Mesodermal cell (in vitro differentiated cells): ENCODE data around the gene XYLT1.

Experiments
- H3K27ac ChIP-seq: 2 replicates; pipeline ENCODE4 v1.7.0; 2013; ENCODE audit warnings: mild to moderate bottlenecking, low read depth, low read length, moderate library complexity; ENCODE audit not compliant: severe bottlenecking
- H3K36me3 ChIP-seq: 2 replicates; pipeline ENCODE4 v1.7.1; 2013; ENCODE audit warnings: mild to moderate bottlenecking, low read length, moderate library complexity; ENCODE audit not compliant: control insufficient read depth, insufficient read depth
- H3K4me1 ChIP-seq: one replicate; pipeline ENCODE4 v1.7.1; 2013; ENCODE audit warnings: mild to moderate bottlenecking, low read length; ENCODE audit not compliant: insufficient read depth, control insufficient read depth, poor library complexity, severe bottlenecking
- H3K4me3 ChIP-seq: 2 replicates; pipeline ENCODE4 v1.7.0; 2013; ENCODE audit warnings: low read length, control low read depth, mild to moderate bottlenecking; ENCODE audit not compliant: insufficient read depth, poor library complexity, severe bottlenecking; ENCODE audit errors: extremely low read depth
- H3K9me3 ChIP-seq: 2 replicates; pipeline ENCODE4 v1.7.1; 2013; ENCODE audit warnings: mild to moderate bottlenecking, low read length, moderate library complexity; ENCODE audit not compliant: control insufficient read depth
- WGBS, 2 experiments: methylation state at CpG; one replicate each; pipeline ENCODE4 v1.1.5; 2013; ENCODE audit warnings: missing lambda C conversion rate in 2 of 2; ENCODE audit not compliant: insufficient coverage in 2 of 2; 5-methylcytosine and 5-hydroxymethylcytosine counted together

The XYLT1 gene

GRCh38 chr16:17101646-17102045 is 369.1 kb downstream of the XYLT1 start:
- Histone ChIP-seq H3K27ac (no peak overlapping the region), H3K9me3 (no peaks in the 10 kb centered on the region), H3K4me1 (peaks cover 15% of the 10 kb centered on the region), H3K4me3 (no peak overlapping the region), H3K36me3 (no peaks in the 10 kb centered on the region)
- WGBS, 2 experiments: 67 to 80% methylated on average over 1 of the region's 2 CpGs

DNA sequence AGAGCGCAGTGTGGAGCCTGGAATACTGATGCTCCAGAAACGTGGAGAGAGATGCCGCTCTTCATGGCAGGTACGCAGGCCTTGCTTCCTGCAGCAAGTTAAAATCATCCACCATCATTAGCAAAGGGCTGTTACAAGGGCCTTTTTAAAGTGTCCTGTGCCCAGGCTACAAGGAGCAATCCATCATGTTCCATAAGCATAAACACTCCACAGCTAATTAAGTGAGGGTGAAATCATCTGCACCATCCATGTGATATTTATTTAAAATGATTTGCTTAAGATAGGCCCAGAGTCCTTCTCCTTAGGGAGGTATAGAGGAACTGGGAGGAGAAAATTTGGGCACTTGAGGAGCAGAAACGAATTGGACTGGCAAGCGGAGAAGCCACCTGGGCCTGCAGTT is 372.1 kb downstream of the XYLT1 start:
- 93% methylated on average over 5 of the region's 6 CpGs for WGBS, 2 experiments
- Histone ChIP-seq H3K9me3 (no peaks in the 10 kb centered on the region), H3K27ac (no peak overlapping the region), H3K4me1 (no peaks in the 10 kb centered on the region), H3K36me3 (no peaks in the 10 kb centered on the region), H3K4me3 (no peak overlapping the region)

GRCh38 chr16:17084130-17084529 is 386.6 kb downstream of the XYLT1 start:
- Histone ChIP-seq H3K27ac (peak overlapping the region; percentile 33), H3K9me3 (no peaks in the 10 kb centered on the region), H3K36me3 (no peaks in the 10 kb centered on the region), H3K4me1 (no peaks in the 10 kb centered on the region), H3K4me3 (no peak overlapping the region)
- WGBS, 2 experiments: 20% methylated on average over 1 of the region's 2 CpGs; no CpG with 5 or more reads in 1 of the 2 experiments

GRCh38 chr16:17083628-17084027 is 387.1 kb downstream of the XYLT1 start:
- peak overlapping the region; percentile 33 for H3K27ac ChIP-seq
- no peaks in the 10 kb centered on the region for H3K9me3 ChIP-seq
- WGBS, 2 experiments: 17% methylated on average over 1 of the region's 1 CpG; no CpG with 5 or more reads in 1 of the 2 experiments
- H3K36me3 ChIP-seq: no peaks in the 10 kb centered on the region
- no peaks in the 10 kb centered on the region for H3K4me1 ChIP-seq
- no peak overlapping the region for H3K4me3 ChIP-seq

DNA sequence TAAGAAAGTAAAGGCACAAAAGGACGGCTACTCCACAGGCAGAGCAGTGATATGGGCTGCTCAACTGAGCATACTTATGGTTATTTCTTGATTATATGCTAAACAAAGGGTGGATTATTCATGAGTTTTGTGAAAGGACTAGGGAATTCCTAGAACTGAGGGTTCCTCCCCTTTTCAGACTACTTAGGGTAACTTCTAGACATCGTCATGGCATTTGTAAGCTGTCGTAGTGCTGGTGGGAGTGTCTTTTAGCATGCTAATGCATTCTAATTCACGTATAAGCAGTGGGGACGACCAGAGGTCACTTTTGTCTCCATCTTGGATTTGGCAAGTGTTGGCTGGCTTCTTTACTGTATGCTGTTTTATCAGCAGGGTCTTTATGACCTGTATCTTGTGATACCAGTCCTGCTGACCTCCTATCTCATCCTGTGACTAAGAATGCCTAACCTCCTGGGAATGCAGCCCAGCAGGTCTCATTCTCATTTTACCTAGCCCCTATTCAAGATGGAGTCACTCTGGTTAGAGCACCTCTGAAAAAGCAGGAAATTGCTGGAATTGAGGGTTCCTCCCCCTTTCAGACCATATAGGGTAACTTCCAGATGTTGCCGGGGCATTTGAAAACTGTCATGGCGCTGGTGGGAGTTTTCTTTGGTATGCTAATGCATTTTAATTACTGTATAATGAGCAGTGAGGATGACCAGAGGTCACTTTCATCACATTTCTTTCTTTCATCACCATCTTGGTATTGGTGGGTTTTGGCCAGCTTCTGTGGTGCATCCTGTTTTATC is 388.5 kb downstream of the XYLT1 start:
- Histone ChIP-seq H3K4me1 (no peaks in the 10 kb centered on the region), H3K4me3 (no peak overlapping the region), H3K36me3 (no peaks in the 10 kb centered on the region), H3K9me3 (no peaks in the 10 kb centered on the region), H3K27ac (no peak overlapping the region)
- 59 to 88% methylated on average over 3 of the region's 7 CpGs for WGBS, 2 experiments

- H3K4me1 ChIP-seq: no peaks in the 10 kb centered on the region
- H3K9me3 ChIP-seq: no peaks in the 10 kb centered on the region
- H3K27ac ChIP-seq: no peak overlapping the region
- no peak overlapping the region for H3K4me3 ChIP-seq
- WGBS, 2 experiments: no CpG with 5 or more reads among the region's 1 CpG
- no peaks in the 10 kb centered on the region for H3K36me3 ChIP-seq
Measured at GRCh38 chr16:17080105-17080504, 390.7 kb downstream of the XYLT1 start.

DNA sequence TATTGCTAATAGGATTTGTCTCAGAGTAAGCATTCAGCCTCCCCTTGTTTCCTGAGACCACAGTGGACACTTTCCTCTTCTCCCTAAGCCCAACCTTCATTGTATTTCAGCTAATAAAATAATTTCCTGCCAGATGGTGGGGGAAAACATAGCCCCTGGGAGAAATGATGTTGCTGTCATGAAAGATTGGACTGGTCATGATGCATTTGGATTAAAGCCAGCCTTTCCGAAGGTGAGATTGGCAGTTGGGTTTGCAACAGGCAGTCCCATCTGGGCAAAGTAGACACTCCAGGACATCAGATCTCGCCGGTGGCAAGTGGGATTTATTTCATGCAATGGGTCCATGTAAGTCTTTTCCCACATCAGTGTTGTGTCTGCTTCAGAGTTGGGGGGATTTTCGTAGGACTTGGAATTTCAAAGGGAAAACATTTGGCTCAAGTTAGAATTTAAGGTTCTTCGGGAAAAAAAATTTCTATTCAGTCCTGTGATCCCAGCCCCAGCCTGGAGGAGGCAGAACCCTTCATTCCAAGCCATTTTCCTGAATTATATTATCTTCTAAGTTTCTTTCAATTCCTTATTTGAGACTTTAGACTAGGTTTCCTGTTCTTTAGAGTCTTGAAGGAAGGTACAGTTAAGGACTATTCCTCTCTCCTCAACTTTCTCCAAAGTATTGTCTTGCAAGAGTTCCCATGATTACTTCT is 391.7 kb downstream of the XYLT1 start:
- no peaks in the 10 kb centered on the region for H3K4me1 ChIP-seq
- H3K4me3 ChIP-seq: no peak overlapping the region
- H3K9me3 ChIP-seq: no peaks in the 10 kb centered on the region
- 68 to 86% methylated on average over 2 to 5 of the region's 5 CpGs for WGBS, 2 experiments
- no peak overlapping the region for H3K27ac ChIP-seq
- no peaks in the 10 kb centered on the region for H3K36me3 ChIP-seq

DNA sequence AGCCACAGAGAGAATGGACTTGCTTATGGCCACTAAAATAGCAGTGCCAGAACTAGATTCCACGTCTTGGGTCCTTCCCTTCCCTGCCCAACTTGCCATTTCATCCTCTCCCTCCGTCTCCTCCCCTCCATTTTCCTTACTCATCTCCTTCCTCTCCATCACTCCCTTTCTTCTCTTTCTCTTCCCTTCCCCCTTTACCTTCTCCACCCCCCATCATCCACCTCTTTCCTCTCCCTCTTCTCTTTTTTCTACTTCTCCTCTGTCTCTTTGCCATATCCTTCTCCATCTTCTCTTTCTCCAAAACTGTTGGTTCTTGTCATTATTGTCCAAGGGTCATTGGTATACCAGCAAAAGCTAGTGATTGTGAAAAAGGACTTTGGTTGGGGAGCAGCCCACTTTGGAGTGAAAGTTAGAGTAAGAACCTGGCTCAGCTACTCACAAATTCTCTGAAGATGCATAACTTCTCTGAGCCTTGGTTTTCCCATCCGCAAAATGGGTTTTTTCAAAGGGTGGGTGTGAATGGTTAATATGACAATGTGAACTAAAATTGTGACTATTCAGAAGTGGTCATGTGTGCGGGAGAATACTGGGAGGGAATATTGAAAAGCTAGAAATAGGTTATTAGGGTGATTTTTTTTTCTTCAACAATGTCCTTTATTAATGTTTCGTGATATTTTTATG is 393.8 kb downstream of the XYLT1 start:
- H3K4me1 ChIP-seq: no peaks in the 10 kb centered on the region
- no peak overlapping the region for H3K4me3 ChIP-seq
- H3K9me3 ChIP-seq: no peaks in the 10 kb centered on the region
- WGBS, 2 experiments: 85 to 92% methylated on average over 4 of the region's 5 CpGs
- H3K36me3 ChIP-seq: no peaks in the 10 kb centered on the region
- no peak overlapping the region for H3K27ac ChIP-seq

DNA sequence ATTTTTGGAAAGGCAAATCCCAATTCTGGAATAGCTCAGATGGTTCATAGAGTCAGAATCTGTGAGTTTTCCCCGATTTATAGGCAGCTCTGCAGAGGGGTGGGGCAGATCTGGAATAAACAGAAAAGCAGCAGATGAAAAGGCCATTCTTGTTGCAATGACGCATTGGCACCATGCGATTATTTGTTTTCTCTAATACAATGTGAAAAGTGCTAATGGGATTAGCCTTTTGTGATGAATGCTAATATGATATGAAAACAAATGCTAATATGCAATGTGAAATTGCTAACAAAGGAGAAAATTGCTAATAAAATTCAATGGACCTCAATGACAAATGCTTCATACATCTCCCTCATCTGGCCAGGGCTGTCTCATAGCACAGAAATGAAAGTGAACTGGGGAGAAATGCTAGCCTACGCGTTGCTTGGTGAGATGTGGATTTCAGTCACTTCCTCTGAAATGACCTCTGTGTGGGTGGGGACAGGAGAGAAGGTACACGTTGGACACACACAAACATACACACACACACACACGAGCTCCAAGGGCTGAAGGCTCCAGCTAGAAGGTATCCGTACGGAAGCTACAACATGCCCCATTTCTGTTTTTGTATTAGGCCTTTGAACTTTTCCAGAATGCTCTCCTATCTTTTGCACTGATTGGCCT is 394.5 kb downstream of the XYLT1 start:
- Histone ChIP-seq H3K27ac (no peak overlapping the region), H3K4me1 (no peaks in the 10 kb centered on the region), H3K36me3 (no peaks in the 10 kb centered on the region), H3K4me3 (no peak overlapping the region), H3K9me3 (no peaks in the 10 kb centered on the region)
- WGBS, 2 experiments: 91 to 92% methylated on average over 4 to 6 of the region's 9 CpGs

DNA sequence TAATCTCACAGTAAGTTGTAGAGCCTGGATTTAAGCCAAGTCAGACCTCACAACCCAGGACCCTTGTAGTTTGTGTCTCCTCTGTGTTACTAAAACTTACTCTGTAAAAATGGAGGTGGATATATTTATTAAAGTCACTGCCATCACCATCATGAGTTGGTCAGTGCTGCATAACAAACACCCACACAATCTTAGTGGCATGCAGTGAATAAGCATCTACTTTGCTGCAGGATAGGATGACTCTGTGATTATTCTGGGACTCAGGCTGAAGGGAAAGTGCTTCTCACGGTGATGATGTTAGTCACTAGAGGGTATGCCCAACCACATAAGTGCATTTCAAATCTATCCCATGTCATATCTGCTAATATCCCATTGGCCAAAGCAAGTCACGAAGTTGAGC is 398.7 kb downstream of the XYLT1 start:
- Histone ChIP-seq H3K27ac (no peak overlapping the region), H3K4me3 (no peak overlapping the region), H3K36me3 (no peaks in the 10 kb centered on the region), H3K4me1 (no peaks in the 10 kb centered on the region), H3K9me3 (no peaks in the 10 kb centered on the region)
- 38% methylated on average over 1 of the region's 2 CpGs; no CpG with 5 or more reads in 1 of the 2 experiments for WGBS, 2 experiments
